Urinary bladder (tissue), 4 donors: Measurements from ENCODE around the gene AAK1. TPM values are rescaled to one million over a fixed set of nuclear protein-coding genes. Genes with fewer than 3 reads are reported as not detected.

Source experiments
- DNase-seq: peaks from one replicate; pipeline ENCODE4 v3.0.0-alpha.2; 2015; ENCODE audit errors: extremely low spot score
- H3K27ac ChIP-seq: one replicate; pipeline ENCODE4 v1.5.1; 2013; ENCODE audit warnings: low read depth, mild to moderate bottlenecking, moderate library complexity
- H3K36me3 ChIP-seq: one replicate; pipeline ENCODE4 v1.6.1; 2013; ENCODE audit warnings: mild to moderate bottlenecking, moderate library complexity; ENCODE audit not compliant: insufficient read depth
- H3K4me1 ChIP-seq: one replicate; pipeline ENCODE4 v1.6.1; 2013; ENCODE audit warnings: mild to moderate bottlenecking, moderate library complexity; ENCODE audit not compliant: insufficient read depth
- H3K4me3 ChIP-seq: one replicate; pipeline ENCODE4 v1.5.1; 2013; ENCODE audit warnings: low read depth, low read length
- WGBS: extraction: QIAGEN DNeasy Blood & Tissue Kit; methylation state at CpG from one replicate; pipeline ENCODE4 v1.1.7; 2013; 5-methylcytosine and 5-hydroxymethylcytosine counted together
- polyA plus RNA-seq: library from polyadenylated mRNA; stranded (reverse); fragments of 200-250 nt; gene quantifications from one replicate; pipeline ENCODE4 v1.2.3, GENCODE V29; 2013
- total RNA-seq: library from RNA; depleted of rRNA; stranded (reverse); fragments of >200 nt; gene quantifications from one replicate; pipeline ENCODE4 v1.2.3, GENCODE V29; 2014
- donor health status: healthy with polysubstance abuse.
- donor health status: healthy.

The AAK1 gene
- total and polyA plus RNA-seq, 2 donors, result 9.3 to 51.5 TPM

- DNase-seq, result no peak
- Histone ChIP-seq H3K4me1 (no peaks in the 10 kb centered on the region), H3K4me3 (no peak overlapping the region), H3K36me3 (no peaks in the 10 kb centered on the region), H3K27ac (no peak overlapping the region)
- WGBS, result 95% methylated on average over 4 of the region's 4 CpGs
Observed at GRCh38 chr2:69538249-69538648, 105.3 kb downstream of the AAK1 start.

DNA sequence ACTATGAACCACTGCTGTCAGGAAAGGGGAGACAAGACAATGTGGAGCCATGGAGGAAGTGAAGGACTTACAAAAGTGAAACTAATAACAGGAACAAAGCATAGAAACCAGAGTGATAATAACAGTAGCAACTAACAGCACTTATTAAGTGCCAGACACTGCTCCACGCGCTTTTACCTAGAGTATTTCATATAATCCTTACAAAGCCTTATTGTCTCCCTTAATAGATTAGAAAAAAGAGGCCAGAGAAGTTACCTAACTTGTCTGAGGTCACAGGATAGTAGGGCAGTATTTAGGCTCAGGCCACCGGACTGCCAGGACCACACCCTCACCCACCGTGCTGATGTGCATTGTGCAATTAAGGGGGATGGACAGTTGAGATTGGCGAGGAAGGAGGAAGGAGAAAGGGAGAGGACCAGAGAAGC, 107.7 kb downstream of the AAK1 start:
- no peaks in the 10 kb centered on the region for H3K4me1 ChIP-seq
- peaks cover 4% of the 10 kb centered on the region for H3K36me3 ChIP-seq
- H3K4me3 ChIP-seq, result no peak overlapping the region
- H3K27ac ChIP-seq, result no peak overlapping the region
- WGBS, result 83% methylated on average over 5 of the region's 5 CpGs
- DNase-seq, result no peak

DNA sequence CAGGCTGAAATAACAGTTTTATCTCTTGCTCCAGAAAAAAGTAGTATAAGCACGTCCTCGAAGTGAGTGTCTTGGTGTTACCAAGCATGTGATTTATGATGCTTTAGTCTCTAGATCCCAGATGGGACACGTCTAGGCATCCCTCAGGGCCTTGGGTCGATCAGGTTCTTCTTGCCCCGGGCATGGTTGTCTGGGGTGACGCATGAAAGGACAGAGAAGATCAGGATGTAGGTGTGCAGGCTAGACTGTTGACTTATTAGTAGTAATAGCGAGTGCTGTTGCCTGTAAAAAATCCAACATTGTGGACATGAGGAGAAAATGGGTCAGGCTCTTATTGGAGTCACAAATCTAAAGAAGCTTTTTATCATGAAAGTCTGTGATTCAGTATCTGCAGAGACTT, 112.4 kb downstream of the AAK1 start:
- H3K4me1 ChIP-seq, result no peaks in the 10 kb centered on the region
- WGBS, result 68% methylated on average over 7 of the region's 7 CpGs
- H3K36me3 ChIP-seq, result peaks cover 6% of the 10 kb centered on the region

GRCh38 chr2:69529480-69529879, 114.1 kb downstream of the AAK1 start:
- DNase-seq, result no peak
- H3K4me1 ChIP-seq, result no peaks in the 10 kb centered on the region
- 44% methylated on average over 2 of the region's 2 CpGs for WGBS

More for the DNA sequence above, 112.4 kb downstream of the AAK1 start:
- DNase-seq, result no peak
- Histone ChIP-seq H3K4me3 (no peak overlapping the region), H3K27ac (no peak overlapping the region)

DNA sequence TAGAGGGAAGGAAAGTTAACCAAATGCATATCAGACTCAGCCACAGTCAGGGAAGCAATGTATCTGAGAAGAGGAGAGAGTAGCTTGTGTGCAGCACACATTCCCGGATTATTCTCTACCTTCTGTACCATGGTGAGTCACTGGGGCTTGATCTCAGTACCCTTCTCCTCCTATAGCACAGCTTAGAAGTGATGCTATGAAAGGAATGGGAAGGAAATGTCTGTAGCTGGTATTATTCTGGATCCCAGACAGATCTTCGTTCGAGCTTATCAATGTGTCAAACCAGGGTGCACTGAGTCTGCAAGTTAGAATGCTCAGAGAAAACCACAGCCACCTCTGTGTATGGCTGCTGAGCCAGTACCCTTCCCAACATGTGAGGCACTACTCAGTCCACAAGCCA, 118.3 kb downstream of the AAK1 start:
- no peak for DNase-seq

More at GRCh38 chr2:69529480-69529879, 114.1 kb downstream of the AAK1 start:
- H3K27ac ChIP-seq, result no peak overlapping the region
- peaks cover 6% of the 10 kb centered on the region for H3K36me3 ChIP-seq
- no peak overlapping the region for H3K4me3 ChIP-seq

DNA sequence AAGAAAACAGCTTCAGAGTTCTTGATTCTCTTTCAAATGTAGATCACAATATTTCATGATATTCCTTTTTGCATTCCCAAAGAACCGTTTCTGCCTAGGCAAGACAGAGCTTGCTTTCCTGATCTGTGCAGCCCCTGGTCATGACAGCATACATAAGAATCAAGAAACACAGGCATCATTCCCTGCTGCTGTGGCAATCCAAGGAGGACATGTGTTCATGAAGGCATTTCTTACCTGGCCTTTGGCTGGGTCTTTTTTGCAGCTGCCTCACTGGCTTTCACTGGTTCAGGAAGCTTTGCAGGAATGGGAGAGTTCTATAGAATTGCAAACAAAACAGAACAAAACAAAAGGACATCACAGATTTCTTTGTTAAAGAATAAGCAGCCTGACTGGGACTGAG, 118.7 kb downstream of the AAK1 start:
- no peak overlapping the region for H3K27ac ChIP-seq
- 91% methylated on average over 1 of the region's 1 CpG for WGBS
- DNase-seq, result no peak
- H3K4me1 ChIP-seq, result peaks cover 1% of the 10 kb centered on the region
- H3K4me3 ChIP-seq, result no peak overlapping the region
- peaks cover 1% of the 10 kb centered on the region for H3K36me3 ChIP-seq

More for the DNA sequence above, 118.3 kb downstream of the AAK1 start:
- 93% methylated on average over 3 of the region's 3 CpGs for WGBS
- peaks cover 1% of the 10 kb centered on the region for H3K4me1 ChIP-seq
- peaks cover 1% of the 10 kb centered on the region for H3K36me3 ChIP-seq
- no peak overlapping the region for H3K27ac ChIP-seq
- H3K4me3 ChIP-seq, result no peak overlapping the region

DNA sequence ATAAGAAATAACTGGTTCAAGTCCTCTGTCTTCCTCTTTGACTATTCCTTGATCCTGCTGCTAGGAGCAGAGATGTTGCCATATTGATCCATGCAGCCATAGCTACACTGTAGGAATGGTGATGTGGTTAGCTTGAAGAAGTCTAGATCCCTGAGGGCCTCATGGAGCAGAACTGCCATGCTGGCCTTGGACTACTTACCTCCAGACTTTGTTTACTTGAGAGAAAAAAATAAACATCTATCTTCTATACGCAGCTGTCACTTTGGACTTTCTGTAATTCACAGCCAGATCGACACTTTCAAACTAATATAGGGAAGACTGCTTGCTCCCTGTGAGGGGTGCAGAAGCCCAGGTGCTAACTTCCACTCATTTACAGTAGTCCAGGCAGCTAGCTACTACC, 121.8 kb downstream of the AAK1 start:
- Histone ChIP-seq H3K36me3 (peaks cover 2% of the 10 kb centered on the region), H3K4me1 (peaks cover 1% of the 10 kb centered on the region), H3K27ac (no peak overlapping the region), H3K4me3 (no peak overlapping the region)
- 96% methylated on average over 2 of the region's 2 CpGs for WGBS
- no peak for DNase-seq

- Histone ChIP-seq H3K4me1 (peaks cover 1% of the 10 kb centered on the region), H3K4me3 (no peak overlapping the region), H3K36me3 (peaks cover 1% of the 10 kb centered on the region), H3K27ac (no peak overlapping the region)
- peak; percentile 31 for DNase-seq
- WGBS, result 49% methylated on average over 6 of the region's 6 CpGs
Observed at GRCh38 chr2:69518841-69519240, 124.7 kb downstream of the AAK1 start.

GRCh38 chr2:69517410-69517809, 126.1 kb downstream of the AAK1 start:
- no peak overlapping the region for H3K27ac ChIP-seq
- WGBS, result 74% methylated on average over 7 of the region's 7 CpGs

DNA sequence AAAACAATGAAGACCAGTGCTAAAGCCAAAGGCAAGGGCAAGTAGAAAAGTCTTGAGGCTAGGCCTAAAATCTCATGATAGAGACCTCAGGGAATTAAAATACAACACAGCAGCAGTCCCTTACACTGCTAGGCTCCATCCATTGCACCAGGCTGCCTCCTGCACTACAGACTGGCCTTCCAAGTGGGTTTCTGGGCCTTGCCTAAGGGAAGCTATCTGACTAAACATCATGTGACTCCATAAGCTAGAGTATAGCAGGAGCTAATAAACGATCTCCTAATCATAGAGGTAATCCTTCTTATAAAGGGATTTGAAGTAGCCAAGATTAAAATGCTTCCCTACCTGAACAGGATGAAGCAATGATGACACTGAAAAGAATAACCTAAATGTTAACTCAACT, 128.7 kb downstream of the AAK1 start:
- H3K27ac ChIP-seq, result no peak overlapping the region
- H3K4me3 ChIP-seq, result no peak overlapping the region
- WGBS, result 50% methylated on average over 1 of the region's 1 CpG
- no peak for DNase-seq
- H3K4me1 ChIP-seq, result no peaks in the 10 kb centered on the region
- H3K36me3 ChIP-seq, result peaks cover 1% of the 10 kb centered on the region

More at GRCh38 chr2:69517410-69517809, 126.1 kb downstream of the AAK1 start:
- Histone ChIP-seq H3K4me3 (no peak overlapping the region), H3K4me1 (peaks cover 1% of the 10 kb centered on the region), H3K36me3 (peaks cover 1% of the 10 kb centered on the region)
- DNase-seq, result no peak

GRCh38 chr2:69514406-69514805, 129.1 kb downstream of the AAK1 start:
- peaks cover 1% of the 10 kb centered on the region for H3K36me3 ChIP-seq
- H3K4me3 ChIP-seq, result no peak overlapping the region
- WGBS, result 58% methylated on average over 2 of the region's 2 CpGs
- no peak for DNase-seq
- no peaks in the 10 kb centered on the region for H3K4me1 ChIP-seq
- no peak overlapping the region for H3K27ac ChIP-seq

DNA sequence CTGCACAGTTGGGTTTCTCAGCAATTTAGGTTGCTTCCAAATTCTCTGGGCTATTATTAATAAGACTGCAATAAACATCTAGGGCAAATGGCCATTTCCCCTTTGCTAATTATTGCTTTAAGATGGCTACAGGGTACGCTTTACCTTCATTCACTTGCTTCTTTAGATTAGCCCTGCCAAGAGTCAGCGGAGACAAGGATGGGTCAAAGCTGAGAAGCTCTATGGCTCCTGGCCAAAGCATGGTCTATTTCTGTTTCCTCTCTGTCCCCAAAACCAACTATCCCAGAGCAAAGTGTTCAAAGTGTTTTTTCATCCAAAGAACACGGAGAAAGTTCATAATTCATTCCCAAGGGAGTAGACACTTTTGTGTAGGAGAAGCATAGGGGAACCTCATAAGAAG, 131.1 kb downstream of the AAK1 start:
- H3K4me3 ChIP-seq, result no peak overlapping the region
- no peaks in the 10 kb centered on the region for H3K36me3 ChIP-seq
- WGBS, result 73% methylated on average over 3 of the region's 3 CpGs
- DNase-seq, result no peak
- H3K4me1 ChIP-seq, result no peaks in the 10 kb centered on the region
- no peak overlapping the region for H3K27ac ChIP-seq

- 75% methylated on average over 2 of the region's 2 CpGs for WGBS
- Histone ChIP-seq H3K36me3 (peaks cover 3% of the 10 kb centered on the region), H3K4me3 (no peak overlapping the region), H3K4me1 (no peaks in the 10 kb centered on the region), H3K27ac (no peak overlapping the region)
- no peak for DNase-seq
Observed at GRCh38 chr2:69510204-69510603, 133.3 kb downstream of the AAK1 start.

GRCh38 chr2:69509750-69510140, 133.8 kb downstream of the AAK1 start:
- peaks cover 3% of the 10 kb centered on the region for H3K36me3 ChIP-seq
- WGBS, result 95% methylated on average over 7 of the region's 7 CpGs

More at GRCh38 chr2:69509750-69510140, 133.8 kb downstream of the AAK1 start:
- Histone ChIP-seq H3K27ac (no peak overlapping the region), H3K4me3 (no peak overlapping the region), H3K4me1 (no peaks in the 10 kb centered on the region)
- DNase-seq, result no peak
